SKM-1 (cell line): Measurements from ENCODE around the gene FBXO24.

Experiments used
- DNase-seq: peaks from one replicate; lab custom pipeline; 2025; ENCODE audit not compliant: unreplicated experiment; lab: John Stamatoyannopoulos, UW

The FBXO24 gene

DNA sequence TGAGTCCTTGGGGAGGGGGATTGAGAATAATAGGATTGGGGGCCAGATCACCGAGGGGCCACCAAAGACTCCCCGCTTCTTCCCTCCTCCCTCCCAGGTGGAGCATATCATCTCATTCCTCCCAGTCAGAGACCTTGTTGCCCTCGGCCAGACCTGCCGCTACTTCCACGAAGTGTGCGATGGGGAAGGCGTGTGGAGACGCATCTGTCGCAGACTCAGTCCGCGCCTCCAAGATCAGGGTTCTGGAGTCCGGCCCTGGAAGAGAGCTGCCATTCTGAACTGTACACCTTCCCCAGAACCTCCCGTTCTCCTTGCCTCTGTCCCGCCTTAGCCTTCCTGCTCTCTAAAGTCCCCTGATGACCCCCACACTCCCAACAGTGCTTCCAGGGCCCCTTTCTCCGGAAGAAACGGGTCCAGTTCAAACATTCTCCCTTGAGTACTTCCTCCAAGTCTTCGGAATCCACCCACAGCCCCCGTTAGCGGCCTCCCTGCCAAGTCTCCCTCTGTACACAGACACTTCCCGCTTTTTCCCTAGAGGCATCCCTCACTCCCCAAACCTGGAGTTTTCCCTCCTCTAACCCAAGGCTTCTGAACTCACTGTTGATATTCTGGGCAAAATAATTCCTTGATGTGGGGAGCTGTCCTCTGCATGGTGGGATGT lies 4.1 kb downstream of the FBXO24 start:
- no peak for DNase-seq

GRCh38 chr7:100591596-100591995 lies 5.5 kb downstream of the FBXO24 start:
- DNase-seq = no peak

DNA sequence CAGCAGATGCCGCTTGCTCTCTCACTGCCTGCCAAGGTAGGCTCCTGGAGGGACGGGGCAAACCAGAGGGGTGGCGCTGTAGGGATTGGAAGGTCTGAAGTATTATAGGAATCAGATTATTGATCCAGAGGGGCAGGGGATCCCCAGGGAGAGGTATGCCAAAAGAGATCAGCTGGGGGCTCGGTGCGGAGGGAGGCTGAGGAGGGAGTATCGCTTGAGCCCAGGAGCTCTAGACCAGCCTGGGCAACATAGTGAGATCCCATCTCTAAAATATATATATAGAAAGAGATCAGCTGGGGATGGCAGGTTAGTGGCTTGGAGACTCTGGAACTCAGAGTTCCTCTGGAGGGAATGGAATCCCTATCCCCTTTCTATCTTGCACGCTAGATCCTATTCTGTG lies 9.1 kb downstream of the FBXO24 start:
- DNase-seq = no peak

DNA sequence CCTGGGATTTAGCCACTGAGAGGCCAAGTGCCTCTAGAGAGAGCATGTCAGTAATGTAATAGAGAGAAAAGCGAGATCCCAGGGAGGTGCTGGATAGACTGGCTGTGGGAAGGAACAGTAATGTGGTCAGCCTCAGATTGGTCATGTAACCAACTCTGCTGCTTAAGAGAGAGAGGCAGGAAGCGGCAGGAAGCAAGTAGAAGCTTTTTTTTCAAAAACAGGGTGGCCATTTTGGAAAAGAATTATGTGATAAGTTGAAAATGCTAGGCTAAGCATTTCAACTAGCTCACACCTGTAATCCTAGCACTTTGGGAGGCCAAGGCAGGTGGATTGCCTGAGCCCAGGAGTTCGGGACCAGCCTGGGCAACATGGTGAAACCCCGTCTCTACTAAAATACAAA lies 12.3 kb downstream of the FBXO24 start:
- DNase-seq = no peak

DNA sequence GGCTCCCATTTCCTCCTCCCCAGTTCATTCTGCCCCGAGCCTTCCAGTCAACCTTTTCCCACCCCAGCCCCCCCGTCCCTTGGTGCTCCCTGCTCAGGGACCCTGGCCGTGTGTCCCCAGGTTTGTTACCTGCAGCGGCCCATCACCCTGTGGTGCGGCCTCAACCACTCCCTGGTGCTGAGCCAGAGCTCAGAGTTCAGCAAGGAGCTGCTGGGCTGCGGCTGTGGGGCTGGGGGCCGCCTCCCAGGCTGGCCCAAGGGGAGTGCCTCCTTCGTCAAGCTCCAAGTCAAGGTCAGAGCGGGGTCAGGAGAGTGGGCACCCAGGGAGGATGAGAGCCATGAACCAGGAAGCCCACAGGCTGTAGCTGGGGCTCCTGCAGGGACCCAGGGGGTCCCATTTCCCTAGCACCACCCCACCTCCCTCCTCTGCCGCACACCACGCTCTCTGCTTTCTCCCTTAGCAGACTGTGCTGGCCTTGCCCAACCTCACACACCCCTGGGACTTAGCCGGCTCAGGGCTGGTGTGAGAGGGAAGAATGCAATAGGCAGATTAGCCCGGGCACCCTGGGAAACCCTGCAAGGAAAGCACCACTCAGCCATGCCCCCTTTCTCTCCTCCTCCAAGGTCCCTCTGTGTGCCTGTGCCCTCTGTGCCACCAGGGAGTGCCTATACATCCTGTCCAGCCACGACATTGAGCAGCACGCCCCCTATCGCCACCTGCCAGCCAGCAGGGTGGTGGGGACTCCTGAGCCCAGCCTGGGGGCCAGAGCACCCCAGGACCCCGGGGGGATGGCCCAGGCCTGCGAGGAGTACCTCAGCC lies 14.0 kb downstream of the FBXO24 start:
- DNase-seq = no peak

GRCh38 chr7:100600730-100601038 lies 14.6 kb downstream of the FBXO24 start:
- no peak for DNase-seq

DNA sequence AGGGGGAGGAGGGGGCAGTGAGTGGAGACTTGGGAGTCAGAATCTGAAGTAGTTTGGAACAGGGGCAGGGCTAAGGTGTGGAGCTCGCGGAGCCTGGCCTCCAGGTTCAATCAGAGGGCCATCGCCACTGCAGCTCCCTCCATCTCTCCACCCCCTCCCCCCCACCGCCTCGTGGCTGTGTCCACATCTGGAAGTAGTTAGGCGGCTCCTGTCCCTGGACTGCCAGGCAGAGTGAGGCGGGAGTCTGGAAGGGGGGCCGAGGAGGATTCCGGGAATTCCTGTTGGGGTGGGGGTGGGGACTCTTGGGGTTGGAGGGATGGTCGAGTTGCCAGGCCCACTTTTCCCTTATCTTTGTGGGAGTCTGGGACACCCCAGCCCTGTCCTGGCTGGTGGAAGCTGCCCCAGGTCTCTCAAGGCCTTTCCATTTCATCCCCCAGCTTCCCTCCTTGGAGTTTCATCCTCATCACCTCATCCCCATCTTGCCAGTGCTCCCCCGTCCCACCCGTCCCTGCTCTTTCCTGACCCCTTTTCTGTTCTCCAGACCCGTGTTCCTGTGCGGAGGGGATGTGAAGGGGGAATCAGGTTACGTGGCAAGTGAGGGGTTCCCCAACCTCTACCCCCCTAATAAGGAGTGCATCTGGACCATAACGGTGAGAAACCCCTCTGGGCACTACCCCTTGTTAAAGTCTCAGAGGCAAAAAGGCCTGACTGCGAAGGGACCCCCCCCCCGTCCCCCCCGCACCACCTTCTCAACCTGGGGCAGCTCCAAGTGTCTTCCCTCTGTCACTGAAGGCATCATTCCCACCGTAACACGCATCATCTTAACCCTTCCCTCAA lies 17.0 kb downstream of the FBXO24 start:
- no peak for DNase-seq

DNA sequence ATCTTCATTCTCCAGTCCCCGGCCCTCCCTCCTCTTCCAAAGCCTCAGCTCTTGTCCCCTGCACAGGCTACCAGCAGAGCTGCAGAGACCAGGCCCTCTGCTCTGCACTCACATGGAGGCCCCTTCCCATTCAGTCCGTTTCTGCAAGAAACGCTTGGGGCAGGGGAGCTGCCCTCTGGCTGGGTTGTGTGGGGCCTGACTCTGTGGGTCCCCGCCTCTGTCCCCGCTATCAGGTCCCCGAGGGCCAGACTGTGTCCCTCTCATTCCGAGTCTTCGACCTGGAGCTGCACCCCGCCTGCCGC lies 17.5 kb downstream of the FBXO24 start:
- no peak for DNase-seq

DNA sequence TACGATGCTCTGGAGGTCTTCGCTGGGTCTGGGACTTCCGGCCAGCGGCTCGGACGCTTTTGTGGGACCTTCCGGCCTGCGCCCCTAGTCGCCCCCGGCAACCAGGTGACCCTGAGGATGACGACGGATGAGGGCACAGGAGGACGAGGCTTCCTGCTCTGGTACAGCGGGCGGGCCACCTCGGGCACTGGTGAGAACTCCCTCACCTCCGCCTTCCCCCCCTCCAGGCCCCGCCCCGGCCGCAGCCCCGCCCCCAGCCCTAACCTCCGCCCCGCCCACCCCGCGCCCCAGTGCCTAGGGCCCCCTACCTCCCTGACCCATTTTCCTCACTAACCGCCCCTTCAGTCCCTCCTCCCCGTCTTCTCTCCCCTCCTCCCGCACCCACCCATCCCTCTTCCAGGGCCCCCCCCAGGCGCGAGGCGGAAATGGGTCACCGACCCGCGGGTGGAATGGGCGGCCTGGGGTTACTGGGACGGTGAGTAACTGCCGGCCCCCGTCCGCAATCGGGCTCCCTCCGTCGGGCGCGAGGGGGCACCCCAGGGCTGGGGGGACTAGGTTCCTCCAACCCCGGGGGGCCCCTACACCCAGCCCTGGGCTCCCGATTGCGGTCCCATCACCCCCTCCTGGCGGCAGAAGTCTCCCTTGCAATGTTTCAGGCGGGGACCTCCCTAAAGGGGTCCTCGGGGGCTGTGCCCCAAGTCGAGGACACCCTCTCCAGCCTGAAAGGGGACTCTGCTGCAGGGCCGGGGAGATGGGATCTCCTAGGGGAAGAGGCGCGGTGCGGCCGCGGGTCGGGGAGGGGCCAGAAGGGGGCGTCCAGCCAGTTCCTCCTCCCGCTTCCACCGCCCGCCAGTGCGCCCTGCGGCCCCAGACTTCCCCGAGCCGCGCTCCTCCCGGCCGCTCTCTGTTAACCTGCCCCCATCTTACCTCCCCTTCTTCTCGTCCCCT lies 18.2 kb downstream of the FBXO24 start:
- DNase-seq = peak; percentile 73

GRCh38 chr7:100604976-100605911 lies 19.1 kb downstream of the FBXO24 start:
- DNase-seq = no peak

DNA sequence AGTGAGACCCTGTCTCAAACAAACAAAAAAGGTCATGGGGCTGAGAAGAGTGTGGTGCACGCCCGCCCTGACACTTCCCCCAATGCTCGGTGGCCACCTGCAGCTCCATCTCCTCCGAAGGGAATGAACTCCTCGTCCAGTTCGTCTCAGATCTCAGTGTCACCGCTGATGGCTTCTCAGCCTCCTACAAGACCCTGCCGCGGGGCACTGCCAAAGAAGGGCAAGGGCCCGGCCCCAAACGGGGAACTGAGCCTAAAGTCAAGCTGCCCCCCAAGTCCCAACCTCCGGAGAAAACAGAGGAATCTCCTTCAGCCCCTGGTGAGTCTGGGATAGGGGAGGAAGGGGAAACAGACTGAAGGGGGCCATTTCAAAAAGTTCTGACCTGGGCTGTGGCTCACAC lies 20.2 kb downstream of the FBXO24 start:
- DNase-seq = no peak

GRCh38 chr7:100607111-100607510 lies 21.0 kb downstream of the FBXO24 start:
- DNase-seq = no peak

GRCh38 chr7:100609958-100610357 lies 23.8 kb downstream of the FBXO24 start:
- no peak for DNase-seq

GRCh38 chr7:100611983-100612729 lies 26.0 kb downstream of the FBXO24 start, which contains the start of gene MOSPD3:
TSS of gene MOSPD3 (plus strand) at chr7:100612540. CDS start at chr7:100612792, 252 bp downstream.
- peak; percentile 97 for DNase-seq

DNA sequence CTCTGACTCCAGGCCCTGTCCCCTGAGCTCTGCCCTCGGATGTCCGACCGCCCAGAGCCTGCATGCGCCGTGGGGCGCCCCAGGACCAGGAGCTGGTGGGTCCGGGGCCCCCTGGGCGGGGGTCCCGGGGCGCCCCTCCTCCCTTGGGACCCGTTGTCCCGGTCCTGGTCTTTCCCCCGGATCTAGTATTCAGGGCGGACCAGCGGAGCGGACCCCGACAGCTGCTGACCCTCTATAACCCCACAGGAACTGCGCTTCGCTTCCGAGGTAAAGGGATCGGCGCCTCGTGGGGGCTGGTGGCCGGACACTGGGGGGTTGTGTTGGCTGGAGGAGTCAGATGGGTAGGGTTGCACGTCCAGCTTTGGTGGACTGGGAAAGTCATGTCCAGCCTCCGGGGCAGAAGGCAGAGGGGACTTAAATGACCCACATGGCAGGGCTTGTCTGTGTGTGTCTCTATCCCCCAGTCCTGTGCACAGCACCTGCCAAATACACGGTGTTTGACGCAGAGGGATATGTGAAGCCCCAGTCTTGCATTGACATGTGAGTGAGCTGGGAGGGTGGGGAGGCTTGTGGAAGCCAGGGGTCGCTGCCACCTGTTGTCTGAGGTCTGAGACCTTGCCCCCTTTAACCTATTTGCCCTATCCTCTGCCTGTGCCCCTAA lies 26.7 kb downstream of the FBXO24 start:
- DNase-seq = no peak

DNA sequence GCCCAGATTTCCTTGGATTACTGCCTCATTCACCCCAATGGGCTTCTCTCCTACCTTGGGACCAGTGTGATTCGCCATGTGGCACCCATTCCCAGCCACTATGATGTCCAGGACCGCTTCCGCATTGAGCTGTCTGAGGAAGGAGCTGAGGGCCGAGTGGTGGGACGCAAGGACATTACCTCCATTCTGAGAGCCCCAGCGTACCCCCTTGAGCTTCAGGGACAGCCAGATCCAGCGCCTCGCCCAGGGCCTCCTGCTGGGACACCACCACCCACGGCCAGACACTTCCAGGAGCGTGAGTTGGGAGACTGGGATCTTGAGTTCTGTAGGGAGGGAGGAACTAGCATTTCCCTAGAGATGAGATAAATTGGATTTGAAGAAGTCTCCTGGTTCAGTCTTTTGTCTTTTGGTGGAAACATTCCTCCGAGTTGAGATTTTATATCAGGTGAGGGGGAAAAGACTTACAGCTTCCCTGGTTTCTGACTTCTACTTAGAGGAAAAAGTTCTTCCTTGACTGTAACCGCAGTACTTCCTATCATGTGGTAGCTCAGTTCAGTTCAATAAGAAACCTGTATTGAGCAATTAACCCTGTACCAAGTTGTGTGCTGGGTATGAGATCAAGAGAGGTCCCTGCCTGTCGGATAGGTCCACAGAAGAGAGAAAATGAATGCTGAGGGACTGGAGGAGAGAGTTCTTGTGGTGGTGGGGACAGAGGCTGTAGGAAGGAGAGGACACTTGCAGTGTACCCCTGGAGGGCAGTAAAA lies 27.5 kb downstream of the FBXO24 start:
- DNase-seq = peak; percentile 61

GRCh38 chr7:100614308-100614861 lies 28.3 kb downstream of the FBXO24 start:
- no peak for DNase-seq
